GM19025 (cell line): ENCODE data around the gene LRP1.

Experiments
- ATAC-seq: cut with Tn5 transposase; IDR thresholded peaks from one replicate; pipeline ENCODE4 v1.9.1; 2021; ENCODE audit warnings: mild to moderate bottlenecking, low read depth, moderate library complexity; ENCODE audit not compliant: unreplicated experiment

The LRP1 gene

GRCh38 chr12:57218030-57218853, 90.0 kb downstream of the LRP1 start:
- no peak for ATAC-seq

- ATAC-seq = no peak
These were observed 91.1 kb downstream of the LRP1 start for GRCh38 chr12:57219205-57219992.

GRCh38 chr12:57219993-57220754, 91.9 kb downstream of the LRP1 start:
- ATAC-seq = no peak

GRCh38 chr12:57220770-57221168, 92.5 kb downstream of the LRP1 start:
- no peak for ATAC-seq

GRCh38 chr12:57221169-57221917, 93.1 kb downstream of the LRP1 start:
- no peak for ATAC-seq

- ATAC-seq = no peak
These were observed 94.3 kb downstream of the LRP1 start for GRCh38 chr12:57222286-57223190.

- no peak for ATAC-seq
These were observed 95.2 kb downstream of the LRP1 start for GRCh38 chr12:57223191-57224165.

- no peak for ATAC-seq
These were observed 96.1 kb downstream of the LRP1 start for GRCh38 chr12:57224278-57224972.

GRCh38 chr12:57224973-57225679, 96.8 kb downstream of the LRP1 start:
- ATAC-seq = no peak

DNA sequence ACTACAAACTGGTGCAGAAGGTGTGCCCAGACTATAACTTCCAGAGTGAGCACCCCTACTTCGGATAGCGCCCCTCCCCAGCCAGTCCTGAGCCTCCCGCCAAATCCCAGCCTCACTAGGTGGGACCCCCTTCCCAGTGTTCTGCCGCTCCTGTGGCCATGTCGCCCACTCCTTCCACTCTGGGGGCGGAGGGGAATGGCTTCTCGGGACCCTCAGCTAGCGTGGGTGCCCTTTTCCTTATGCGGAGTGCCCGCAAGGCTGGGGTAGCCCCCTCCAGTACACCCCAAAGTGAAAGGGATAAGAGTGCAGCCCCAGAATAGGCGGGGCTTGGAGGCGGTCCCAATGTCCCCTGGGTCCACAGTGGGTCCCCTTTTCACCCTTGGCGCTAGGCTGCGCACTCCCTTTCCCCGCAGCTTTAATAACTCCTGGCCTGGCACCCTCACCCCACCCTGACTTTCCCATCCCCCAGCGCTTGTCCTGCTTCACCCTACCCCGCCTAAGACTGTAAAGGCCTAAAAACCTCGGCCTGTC, 97.5 kb downstream of the LRP1 start:
- no peak for ATAC-seq

DNA sequence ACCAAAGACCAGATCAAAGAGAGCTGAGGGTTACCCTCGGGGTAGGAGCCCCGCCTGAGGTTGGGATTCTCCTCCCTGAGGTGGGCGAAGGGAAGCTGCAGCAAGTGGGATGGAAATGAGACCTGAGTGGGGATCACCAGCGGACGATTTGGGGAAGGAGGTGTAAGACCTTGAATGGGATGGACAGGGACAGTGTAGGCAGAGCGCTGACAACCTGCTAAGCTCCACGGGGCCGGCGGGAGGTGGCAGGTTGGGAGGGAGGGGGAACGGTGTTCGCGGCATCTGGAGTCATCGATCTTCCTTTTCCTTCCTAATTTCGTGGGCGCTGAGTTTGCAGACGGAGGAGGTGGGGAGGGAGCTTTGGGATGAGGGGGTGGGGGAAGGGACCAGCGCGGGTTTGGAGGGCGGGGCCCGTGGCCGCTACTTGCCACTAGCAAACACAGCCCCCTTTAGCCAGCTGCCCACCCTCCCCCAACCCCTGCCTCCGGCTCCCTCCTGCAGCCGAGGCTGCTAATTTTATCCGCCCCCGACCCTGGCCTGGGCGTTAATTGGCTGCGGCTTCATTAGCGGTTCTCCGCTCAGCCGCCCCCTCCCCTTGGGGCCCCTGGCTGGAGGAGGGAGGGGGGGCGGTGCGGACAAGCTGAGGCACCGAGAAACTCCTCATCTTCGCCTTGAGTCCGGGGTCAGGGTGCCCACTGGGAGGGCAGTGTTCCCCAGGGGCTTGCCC, 98.5 kb downstream of the LRP1 start:
- ATAC-seq = no peak

- no peak for ATAC-seq
These were observed 99.2 kb downstream of the LRP1 start for GRCh38 chr12:57227315-57228115.

- ATAC-seq = peak; percentile 10
These were observed 100.9 kb downstream of the LRP1 start for GRCh38 chr12:57229046-57229633.

- peak; percentile 39 for ATAC-seq
These were observed 101.5 kb downstream of the LRP1 start, which contains the start of gene SHMT2 for GRCh38 chr12:57229634-57230380. TSS of gene SHMT2 (plus strand) at chr12:57229711. CDS start at chr12:57229779, 68 bp downstream.
